Caco-2 (cell line): ENCODE results near the gene HOXD10. TPM values are rescaled to one million over a fixed set of nuclear protein-coding genes. Genes with fewer than 3 reads are reported as not detected.

Experiments
- BruUV-seq: library from RNA; stranded (reverse); fragments of 400-500 nt; replicated peaks from 2 replicates; lab custom pipeline; 2021; lab: Mats Ljungman, UMichigan
- CTCF ChIA-PET: fragments of 300-600 bp; sonication (Branson Sonifier 250); formaldehyde crosslinking; loops from one replicate; lab custom pipeline; 2022; ENCODE audit warnings: antibody characterized with exemption; lab: Charles Lee
- POLR2A ChIA-PET: fragments of 300-600 bp; sonication (Branson Sonifier 250); formaldehyde crosslinking; loops from one replicate; lab custom pipeline; 2022; ENCODE audit warnings: antibody characterized with exemption; lab: Charles Lee
- DNase-seq, 2 experiments: peaks; one replicate each; pipeline versions ENCODE4 v3.0.0 to v3.0.0-alpha.2; 2020 to 2022
- H3K27me3 ChIP-seq: replicated peaks from 2 replicates; pipeline ENCODE4 v1.6.0; 2011; ENCODE audit warnings: low read length; ENCODE audit not compliant: control insufficient read depth, insufficient read depth
- H3K36me3 ChIP-seq: 2 replicates; pipeline ENCODE4 v1.5.1; 2011; ENCODE audit warnings: low read length; ENCODE audit not compliant: control insufficient read depth, insufficient read depth
- H3K4me1 ChIP-seq: fragments of 250-450 bp; sonication (Bioruptor Pico); 2 replicates; pipeline ENCODE4 v1.5.1; 2020; ENCODE audit warnings: mild to moderate bottlenecking
- H3K4me3 ChIP-seq: 2 replicates; pipeline ENCODE4 v1.5.1; 2011; ENCODE audit warnings: low read depth, mild to moderate bottlenecking, control low read depth, low read length
- H3K9me3 ChIP-seq: fragments of 250-450 bp; sonication (Bioruptor Pico); 2 replicates; pipeline ENCODE4 v1.5.1; 2020; ENCODE audit warnings: mild to moderate bottlenecking, moderate library complexity
- H3K27ac Mint-ChIP-seq: one replicate; pipeline ENCODE4 v1.8.0; 2022; ENCODE audit warnings: mixed read lengths; ENCODE audit not compliant: unreplicated experiment
- H3K27me3 Mint-ChIP-seq: one replicate; pipeline ENCODE4 v1.8.0; 2022; ENCODE audit warnings: mixed read lengths; ENCODE audit not compliant: insufficient read depth, unreplicated experiment
- H3K36me3 Mint-ChIP-seq: one replicate; pipeline ENCODE4 v1.8.0; 2022; ENCODE audit warnings: mild to moderate bottlenecking, mixed read lengths; ENCODE audit not compliant: insufficient read depth, unreplicated experiment
- H3K4me1 Mint-ChIP-seq: one replicate; pipeline ENCODE4 v1.8.0; 2022; ENCODE audit warnings: low read depth, mixed read lengths; ENCODE audit not compliant: unreplicated experiment
- H3K4me3 Mint-ChIP-seq: one replicate; pipeline ENCODE4 v1.8.0; 2022; ENCODE audit warnings: mild to moderate bottlenecking, moderate library complexity, mixed read lengths; ENCODE audit not compliant: unreplicated experiment
- H3K9me3 Mint-ChIP-seq: one replicate; pipeline ENCODE4 v1.8.0; 2022; ENCODE audit warnings: mixed read lengths; ENCODE audit not compliant: unreplicated experiment
- CTCF ChIP-seq, 2 experiments: fragments of 200-600 bp in 1 of 2; IDR thresholded peaks; 1 replicate in 1 of 2; 2 replicates in 1 of 2; pipeline versions ENCODE4 v1.5.1 to v1.8.0; 2011 to 2022; ENCODE audit warnings: antibody characterized with exemption in 1 of 2, control low read depth in 1 of 2, inconsistent platforms in 1 of 2, low read depth in 1 of 2, low read length in 1 of 2, mild to moderate bottlenecking in 1 of 2, moderate library complexity in 1 of 2; ENCODE audit not compliant: insufficient read depth in 1 of 2, severe bottlenecking in 1 of 2, unreplicated experiment in 1 of 2
- intact Hi-C: fragments of 100-400 bp; cut with micrococcal nuclease; formaldehyde crosslinking; loops from one replicate; pipeline ENCODE4 v1.10.0; 2022; ENCODE audit not compliant: unreplicated experiment
- total RNA-seq: library from RNA; stranded (reverse); gene quantifications from 2 replicates; pipeline ENCODE4 v1.2.3, GENCODE V29; 2022

Gene HOXD10
- total RNA-seq, 1 experiment from 2014 or later = not detected

- H3K4me1 ChIP-seq = no peaks in the 10 kb centered on the region
- no peaks in the 10 kb centered on the region for H3K4me1 Mint-ChIP-seq
- no peaks in the 10 kb centered on the region for H3K9me3 ChIP-seq
- peaks cover 15% of the 10 kb centered on the region for H3K27me3 Mint-ChIP-seq
- H3K36me3 Mint-ChIP-seq = no peaks in the 10 kb centered on the region
- intact Hi-C loops = no loop called here
- H3K36me3 ChIP-seq = no peaks in the 10 kb centered on the region
- no peak overlapping the region for H3K27ac Mint-ChIP-seq
- POLR2A ChIA-PET = no interaction called here
- no peak overlapping the region for H3K4me3 ChIP-seq
- no TSS peak for BruUV-seq
- no peak for TF ChIP-seq CTCF (IDR thresholded peaks at IDR 0.05; ENCODE audit: insufficient read depth in 1 of 2, low read depth in 1 of 2, low read length in 1 of 2, severe bottlenecking in 1 of 2, unreplicated experiment in 1 of 2)
- CTCF ChIA-PET = interaction anchor here (1.2 kb wide), 1 partner anchor 293 kb away, joined by 3 read pairs; no protein-coding TSS in a partner anchor
- DNase-seq = no peak
- no peak overlapping the region for H3K4me3 Mint-ChIP-seq
- H3K27me3 ChIP-seq = no peaks in the 10 kb centered on the region; the same call in 1 of the 2 replicates
- H3K9me3 Mint-ChIP-seq = peaks cover 9% of the 10 kb centered on the region
Measured at GRCh38 chr2:176161825-176162626, 45.4 kb downstream of the HOXD10 start.

- Mint-ChIP-seq H3K4me3 (no peak overlapping the region), H3K4me1 (no peaks in the 10 kb centered on the region), H3K36me3 (no peaks in the 10 kb centered on the region), H3K9me3 (peaks cover 9% of the 10 kb centered on the region), H3K27ac (no peak overlapping the region), H3K27me3 (peaks cover 12% of the 10 kb centered on the region)
- ChIA-PET POLR2A (no interaction called here), CTCF (no interaction called here)
- TF ChIP-seq CTCF (IDR thresholded peaks at IDR 0.05; ENCODE audit: insufficient read depth in 1 of 2, low read depth in 1 of 2, low read length in 1 of 2, severe bottlenecking in 1 of 2, unreplicated experiment in 1 of 2) = no peak
- intact Hi-C loops = no loop called here
- H3K4me1 ChIP-seq = no peaks in the 10 kb centered on the region
- no peaks in the 10 kb centered on the region for H3K27me3 ChIP-seq
- H3K36me3 ChIP-seq = no peaks in the 10 kb centered on the region
- no peak overlapping the region for H3K4me3 ChIP-seq
- H3K9me3 ChIP-seq = no peaks in the 10 kb centered on the region
- no peak for DNase-seq
- no TSS peak for BruUV-seq
Measured at GRCh38 chr2:176162911-176163671, 46.5 kb downstream of the HOXD10 start.

GRCh38 chr2:176163672-176164056 lies 47.1 kb downstream of the HOXD10 start:
- no peak for DNase-seq
- Mint-ChIP-seq H3K27me3 (peaks cover 10% of the 10 kb centered on the region), H3K4me1 (no peaks in the 10 kb centered on the region), H3K9me3 (peaks cover 9% of the 10 kb centered on the region), H3K4me3 (no peak overlapping the region), H3K36me3 (no peaks in the 10 kb centered on the region), H3K27ac (no peak overlapping the region)
- CTCF ChIA-PET = no interaction called here
- POLR2A ChIA-PET = no interaction called here
- Histone ChIP-seq H3K9me3 (no peaks in the 10 kb centered on the region), H3K27me3 (no peaks in the 10 kb centered on the region), H3K4me3 (no peak overlapping the region), H3K36me3 (no peaks in the 10 kb centered on the region), H3K4me1 (no peaks in the 10 kb centered on the region)
- no TSS peak for BruUV-seq
- intact Hi-C loops = no loop called here
- TF ChIP-seq CTCF (IDR thresholded peaks at IDR 0.05; ENCODE audit: insufficient read depth in 1 of 2, low read depth in 1 of 2, low read length in 1 of 2, severe bottlenecking in 1 of 2, unreplicated experiment in 1 of 2) = no peak
